22Rv1 (cell line): ENCODE results near the gene ATP1B1.

ENCODE experiments used
- ZFX ChIP-seq: fragments of 450-650 bp; IDR thresholded peaks from 2 replicates; pipeline ENCODE4 v1.6.1; 2017; ENCODE audit warnings: antibody characterized with exemption, borderline replicate concordance
- TF ChIP-seq, protein P1 (sequence below): fragments of 450-650 bp; IDR thresholded peaks from 2 replicates; pipeline ENCODE4 v1.5.1; 2017; ENCODE audit warnings: mild to moderate bottlenecking

GRCh38 chr1:169143346-169143745, 36.9 kb downstream of the ATP1B1 start:
- TF ChIP-seq, protein P1, sequence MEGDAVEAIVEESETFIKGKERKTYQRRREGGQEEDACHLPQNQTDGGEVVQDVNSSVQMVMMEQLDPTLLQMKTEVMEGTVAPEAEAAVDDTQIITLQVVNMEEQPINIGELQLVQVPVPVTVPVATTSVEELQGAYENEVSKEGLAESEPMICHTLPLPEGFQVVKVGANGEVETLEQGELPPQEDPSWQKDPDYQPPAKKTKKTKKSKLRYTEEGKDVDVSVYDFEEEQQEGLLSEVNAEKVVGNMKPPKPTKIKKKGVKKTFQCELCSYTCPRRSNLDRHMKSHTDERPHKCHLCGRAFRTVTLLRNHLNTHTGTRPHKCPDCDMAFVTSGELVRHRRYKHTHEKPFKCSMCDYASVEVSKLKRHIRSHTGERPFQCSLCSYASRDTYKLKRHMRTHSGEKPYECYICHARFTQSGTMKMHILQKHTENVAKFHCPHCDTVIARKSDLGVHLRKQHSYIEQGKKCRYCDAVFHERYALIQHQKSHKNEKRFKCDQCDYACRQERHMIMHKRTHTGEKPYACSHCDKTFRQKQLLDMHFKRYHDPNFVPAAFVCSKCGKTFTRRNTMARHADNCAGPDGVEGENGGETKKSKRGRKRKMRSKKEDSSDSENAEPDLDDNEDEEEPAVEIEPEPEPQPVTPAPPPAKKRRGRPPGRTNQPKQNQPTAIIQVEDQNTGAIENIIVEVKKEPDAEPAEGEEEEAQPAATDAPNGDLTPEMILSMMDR = no peak
- no peak for TF ChIP-seq ZFX
